Endometrial microvascular endothelial cells (primary cell): ENCODE results near the gene ZNF862. TPM values are rescaled to one million over a fixed set of nuclear protein-coding genes. Genes with fewer than 3 reads are reported as not detected.

Experiments
- in situ Hi-C: cut with HindIII; loops from 2 replicates; pipeline ENCODE4 v1.10.0; 2017; ENCODE audit warnings: low sequenced_read_pairs, low pct_unique_long_range_greater_than_20kb; ENCODE audit errors: inconsistent ontology term
- total RNA-seq: library from RNA; depleted of rRNA; stranded (reverse); fragments of >200 nt; gene quantifications from one replicate; pipeline ENCODE4 v1.2.3, GENCODE V29; 2015; ENCODE audit errors: inconsistent ontology term

The ZNF862 gene
- 11.1 TPM for total RNA-seq

DNA sequence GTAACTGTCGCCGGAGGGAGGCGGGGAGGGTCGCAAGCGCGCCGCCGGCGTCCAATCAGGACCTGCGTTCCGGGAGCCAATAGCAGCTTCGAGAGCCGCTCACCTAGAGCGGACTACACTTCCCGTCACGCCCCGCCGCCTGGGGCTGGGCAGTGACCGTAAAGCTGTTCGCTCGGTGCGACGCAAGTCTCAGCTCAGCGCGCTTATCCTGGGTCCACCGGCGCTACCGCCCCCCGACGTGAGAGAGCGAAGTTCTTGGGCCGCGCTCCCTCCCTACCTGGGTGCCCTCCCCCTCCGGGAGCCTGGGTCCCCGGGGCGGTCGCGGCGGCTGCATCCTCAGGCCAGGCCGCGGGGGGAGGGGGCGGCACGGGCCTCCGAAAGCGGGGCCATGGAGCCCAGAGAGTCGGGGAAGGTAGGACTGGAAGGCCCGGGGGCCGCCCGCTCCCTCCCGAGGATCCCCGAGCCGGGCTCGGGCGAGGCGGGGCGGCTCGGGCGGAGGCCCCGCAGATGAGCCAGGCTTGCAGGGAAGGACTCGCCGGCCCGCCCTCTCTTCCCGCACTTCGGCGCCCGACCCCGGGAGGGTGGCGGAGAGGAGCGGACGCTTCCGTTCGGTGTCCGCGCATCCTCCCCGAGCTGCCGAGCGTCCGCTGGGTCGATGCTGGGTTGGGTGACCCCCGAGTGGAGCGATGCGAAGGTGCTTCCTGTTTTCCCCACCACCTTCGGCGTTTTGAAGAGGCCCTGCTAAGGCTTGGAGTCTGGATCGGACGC, at the start of gene ZNF862:
ZNF862 (plus strand) TSS at position 152 of the 768 bp plus-strand sequence; CDS start at position 389, 237 bp downstream.
- in situ Hi-C loops: no loop called here

DNA sequence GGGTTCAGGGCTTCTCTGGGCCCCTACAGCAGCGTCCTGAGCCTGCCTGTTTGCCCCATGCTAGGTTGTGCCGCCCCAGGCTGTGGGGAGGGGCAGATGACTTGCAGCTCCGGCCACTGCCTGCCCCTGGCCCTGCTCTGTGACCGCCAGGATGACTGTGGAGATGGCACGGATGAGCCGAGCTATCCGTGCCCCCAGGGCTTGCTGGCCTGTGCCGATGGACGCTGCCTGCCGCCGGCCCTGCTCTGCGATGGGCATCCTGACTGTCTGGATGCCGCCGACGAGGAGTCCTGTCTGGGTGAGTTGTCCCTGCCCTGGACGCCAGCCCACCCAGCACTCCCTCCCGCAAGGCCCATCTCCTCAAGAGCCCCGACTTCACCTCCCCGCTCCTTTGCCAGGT, 49.1 kb upstream of the ZNF862 start:
- in situ Hi-C loops: no loop called here

DNA sequence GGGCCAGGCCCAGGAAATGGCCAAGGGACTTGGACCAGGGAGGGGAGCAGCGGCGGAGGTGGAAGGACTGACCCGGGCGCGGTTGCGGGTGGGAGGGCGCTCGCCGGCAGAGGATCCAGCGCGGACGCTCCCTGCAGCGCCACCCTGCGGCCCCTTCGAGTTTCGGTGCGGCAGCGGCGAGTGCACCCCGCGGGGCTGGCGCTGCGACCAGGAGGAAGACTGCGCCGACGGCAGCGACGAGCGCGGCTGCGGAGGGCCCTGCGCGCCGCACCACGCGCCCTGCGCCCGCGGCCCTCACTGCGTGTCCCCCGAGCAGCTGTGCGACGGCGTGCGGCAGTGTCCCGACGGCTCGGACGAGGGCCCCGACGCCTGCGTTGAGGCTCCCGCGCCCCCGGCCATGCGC, 48.0 kb upstream of the ZNF862 start:
- in situ Hi-C loops: no loop called here

DNA sequence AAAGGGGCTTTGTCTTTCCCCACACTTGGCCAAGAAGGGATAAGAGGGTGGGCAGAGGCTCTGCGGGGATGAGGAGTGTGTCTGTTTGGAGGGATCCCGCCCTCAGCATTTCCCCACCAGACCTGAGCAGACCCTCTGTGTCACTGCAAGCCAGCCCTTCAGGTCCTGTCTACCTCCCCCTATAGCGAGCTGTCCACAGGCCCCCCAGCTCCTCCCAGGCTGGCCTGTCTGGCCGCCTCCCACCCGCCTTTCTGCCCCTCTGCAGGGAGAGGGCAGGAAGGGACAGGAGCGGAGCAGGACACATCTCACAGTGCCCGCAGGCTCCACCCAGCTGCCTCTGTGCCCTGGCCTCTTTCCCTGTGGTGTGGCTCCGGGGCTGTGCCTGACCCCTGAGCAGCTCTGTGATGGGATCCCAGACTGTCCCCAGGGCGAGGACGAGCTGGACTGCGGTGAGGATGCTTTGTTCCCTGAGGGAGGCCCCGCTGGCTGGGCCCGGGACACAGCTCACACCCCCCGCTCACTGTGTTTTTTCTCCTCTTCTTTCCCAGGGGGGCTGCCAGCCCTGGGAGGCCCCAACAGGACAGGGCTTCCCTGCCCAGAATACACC, 47.3 kb upstream of the ZNF862 start:
- in situ Hi-C loops: no loop called here

DNA sequence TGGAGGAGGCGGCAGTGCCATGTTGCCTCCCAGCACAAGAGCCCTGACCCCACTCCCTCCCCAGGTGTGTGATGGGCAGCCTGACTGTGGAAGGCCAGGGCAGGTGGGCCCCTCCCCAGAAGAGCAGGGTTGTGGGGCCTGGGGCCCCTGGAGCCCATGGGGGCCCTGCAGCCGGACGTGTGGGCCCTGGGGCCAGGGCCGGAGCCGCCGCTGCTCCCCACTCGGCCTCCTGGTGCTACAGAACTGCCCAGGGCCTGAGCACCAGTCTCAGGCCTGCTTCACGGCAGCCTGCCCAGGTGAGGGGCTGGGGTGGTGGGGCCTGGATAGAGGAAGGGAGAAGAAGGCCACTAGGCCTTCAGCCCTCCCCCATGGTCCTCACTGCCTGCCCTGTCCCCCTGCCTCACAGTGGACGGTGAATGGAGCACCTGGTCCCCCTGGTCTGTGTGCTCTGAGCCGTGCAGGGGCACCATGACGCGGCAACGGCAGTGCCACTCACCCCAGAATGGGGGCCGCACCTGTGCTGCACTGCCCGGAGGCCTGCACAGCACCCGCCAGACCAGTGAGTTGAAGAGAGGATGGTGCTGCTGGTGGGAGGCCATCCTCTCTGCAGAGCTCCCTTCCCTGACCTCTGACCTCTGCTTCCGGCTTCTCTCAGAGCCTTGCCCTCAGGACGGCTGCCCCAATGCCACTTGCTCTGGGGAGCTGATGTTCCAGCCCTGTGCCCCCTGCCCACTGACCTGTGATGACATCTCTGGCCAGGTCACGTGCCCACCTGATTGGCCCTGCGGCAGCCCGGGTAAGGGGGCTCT, 46.6 kb upstream of the ZNF862 start:
- in situ Hi-C loops: no loop called here

DNA sequence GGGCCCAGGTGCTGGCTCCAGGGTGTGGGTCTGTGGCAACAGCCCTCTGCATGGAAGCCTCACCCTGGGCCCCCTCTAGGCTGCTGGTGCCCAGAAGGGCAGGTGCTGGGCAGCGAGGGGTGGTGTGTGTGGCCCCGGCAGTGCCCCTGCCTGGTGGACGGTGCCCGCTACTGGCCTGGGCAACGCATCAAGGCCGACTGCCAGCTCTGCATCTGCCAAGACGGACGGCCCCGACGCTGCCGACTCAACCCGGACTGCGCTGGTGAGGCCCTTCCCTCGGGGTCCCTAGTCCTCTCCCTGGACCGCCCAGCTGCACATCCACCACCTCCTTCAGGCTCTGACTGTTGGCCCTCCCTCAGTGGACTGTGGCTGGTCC, 46.0 kb upstream of the ZNF862 start:
- in situ Hi-C loops: no loop called here

DNA sequence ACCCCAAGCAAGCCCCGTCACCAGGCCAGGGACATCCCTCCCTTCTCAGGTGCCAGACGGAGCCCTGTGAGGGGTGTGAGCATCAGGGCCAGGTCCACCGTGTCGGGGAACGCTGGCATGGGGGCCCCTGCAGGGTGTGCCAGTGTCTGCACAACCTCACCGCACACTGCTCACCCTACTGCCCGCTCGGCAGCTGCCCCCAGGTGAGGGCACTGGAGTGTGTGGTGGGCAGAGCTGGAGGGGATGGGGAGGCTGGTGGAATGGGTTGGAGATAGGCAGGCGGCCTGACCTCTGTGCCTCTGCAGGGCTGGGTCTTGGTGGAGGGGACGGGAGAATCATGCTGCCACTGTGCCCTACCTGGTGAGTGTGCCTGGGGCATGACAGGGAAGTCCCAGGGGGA, 44.9 kb upstream of the ZNF862 start:
- in situ Hi-C loops: no loop called here

DNA sequence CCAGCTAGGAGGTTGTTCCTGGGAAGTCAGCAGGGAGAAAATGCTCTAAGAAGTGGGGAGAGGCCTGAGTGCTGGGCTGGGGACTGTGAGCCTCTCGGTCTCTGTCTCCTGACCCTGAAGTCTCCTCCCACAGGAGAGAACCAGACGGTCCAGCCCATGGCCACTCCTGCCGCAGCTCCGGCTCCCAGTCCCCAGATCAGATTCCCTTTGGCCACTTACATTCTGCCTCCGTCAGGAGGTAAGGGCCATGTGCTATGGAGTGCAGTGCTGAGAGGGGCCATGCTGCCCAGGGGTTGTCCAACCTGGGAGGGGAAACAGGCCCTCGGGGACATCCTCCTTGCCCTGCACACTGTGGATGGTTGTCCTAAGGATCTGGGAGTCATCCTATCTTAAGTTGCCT, 43.5 kb upstream of the ZNF862 start:
- in situ Hi-C loops: no loop called here

DNA sequence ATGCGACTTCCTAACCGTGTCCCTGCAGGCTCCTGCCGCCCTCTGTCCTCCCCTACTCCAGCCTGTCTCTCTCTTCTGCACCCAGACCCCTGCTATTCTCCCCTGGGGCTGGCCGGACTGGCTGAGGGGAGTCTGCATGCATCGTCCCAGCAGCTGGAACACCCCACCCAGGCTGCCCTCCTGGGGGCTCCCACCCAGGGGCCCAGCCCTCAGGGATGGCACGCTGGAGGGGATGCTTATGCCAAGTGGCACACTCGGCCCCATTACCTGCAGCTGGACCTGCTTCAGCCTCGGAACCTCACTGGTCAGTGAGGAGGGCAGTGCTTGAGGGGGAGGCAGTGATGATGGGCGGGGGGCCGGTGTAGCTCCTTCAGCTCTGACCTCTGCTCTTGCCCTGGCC, 43.0 kb upstream of the ZNF862 start:
- in situ Hi-C loops: no loop called here

DNA sequence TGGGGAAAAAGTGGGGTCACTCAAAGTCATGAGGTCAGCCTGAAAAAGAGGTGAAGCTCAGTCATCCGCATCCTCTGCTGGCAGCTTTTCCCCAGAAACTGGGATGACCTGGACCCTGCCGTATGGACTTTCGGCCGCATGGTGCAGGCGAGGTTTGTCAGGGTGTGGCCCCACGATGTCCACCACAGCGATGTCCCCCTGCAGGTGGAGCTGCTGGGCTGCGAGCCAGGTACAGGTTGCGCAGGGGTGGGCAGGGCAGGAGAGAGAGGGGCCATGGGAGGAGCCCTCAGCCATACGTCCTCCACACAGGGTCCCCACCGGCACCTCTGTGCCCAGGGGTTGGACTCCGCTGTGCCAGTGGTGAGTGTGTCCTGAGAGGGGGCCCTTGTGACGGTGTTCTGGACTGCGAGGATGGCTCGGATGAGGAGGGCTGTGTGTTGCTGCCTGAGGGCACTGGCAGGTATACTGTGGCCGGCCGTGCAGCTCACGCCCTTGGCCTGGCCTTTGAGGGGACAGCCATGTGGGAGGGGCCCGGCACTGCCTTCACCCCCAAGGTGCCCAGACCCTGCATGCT, 41.8 kb upstream of the ZNF862 start:
- in situ Hi-C loops: no loop called here

DNA sequence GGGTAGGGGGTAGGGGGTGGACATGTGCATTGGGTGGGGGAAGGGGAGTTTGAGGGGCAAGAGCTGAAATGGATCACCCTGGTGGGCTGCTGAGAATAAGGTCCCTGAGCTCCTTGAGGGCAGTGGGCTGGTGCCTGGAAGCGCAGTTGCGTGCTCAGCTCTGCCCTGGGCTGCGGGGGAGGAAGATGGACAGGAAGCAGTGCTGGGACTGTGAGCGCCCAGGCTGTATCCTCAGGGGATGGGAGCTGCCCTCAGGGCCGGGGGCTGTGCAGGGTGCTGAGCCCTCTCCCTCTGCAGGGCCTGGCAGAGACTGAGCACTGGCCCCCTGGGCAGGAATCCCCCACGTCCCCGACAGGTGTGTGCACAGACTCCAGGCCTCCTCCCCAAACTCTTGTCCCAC, 40.4 kb upstream of the ZNF862 start:
- in situ Hi-C loops: no loop called here

DNA sequence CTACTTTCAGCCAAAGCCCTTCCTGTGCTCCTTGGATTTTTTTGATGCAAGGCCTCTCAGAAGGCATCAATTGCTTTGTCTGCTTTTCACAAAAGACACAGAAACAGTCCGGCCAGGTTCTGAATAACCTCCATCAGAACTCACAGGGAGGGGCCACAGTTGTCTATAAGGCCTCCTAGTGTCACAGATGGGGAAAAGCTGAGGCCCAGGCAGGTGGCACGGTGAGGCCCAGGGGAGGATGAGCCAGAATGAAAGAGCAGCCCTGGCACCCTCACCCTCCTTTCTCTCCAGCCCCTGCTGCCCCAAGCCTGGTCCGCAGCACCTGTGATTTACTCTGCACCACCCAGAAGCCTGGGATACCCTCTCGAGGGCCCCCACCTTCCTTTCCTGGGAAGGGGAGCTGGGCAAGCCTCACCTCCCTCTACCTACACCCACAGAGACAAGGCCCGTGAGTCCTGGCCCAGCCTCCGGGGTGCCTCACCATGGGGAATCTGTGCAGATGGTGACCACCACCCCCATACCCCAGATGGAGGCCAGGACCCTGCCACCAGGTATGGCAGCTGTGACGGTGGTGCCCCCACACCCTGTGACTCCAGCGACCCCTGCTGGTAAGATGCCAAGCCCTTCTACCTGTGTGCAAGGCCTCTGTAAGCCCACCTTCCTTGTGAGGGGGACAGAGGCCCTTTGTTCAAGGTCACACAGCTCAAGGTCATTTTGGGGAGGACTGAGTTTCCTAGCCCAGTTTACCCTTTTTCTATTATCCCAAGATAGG, 38.6 kb upstream of the ZNF862 start:
- in situ Hi-C loops: no loop called here

DNA sequence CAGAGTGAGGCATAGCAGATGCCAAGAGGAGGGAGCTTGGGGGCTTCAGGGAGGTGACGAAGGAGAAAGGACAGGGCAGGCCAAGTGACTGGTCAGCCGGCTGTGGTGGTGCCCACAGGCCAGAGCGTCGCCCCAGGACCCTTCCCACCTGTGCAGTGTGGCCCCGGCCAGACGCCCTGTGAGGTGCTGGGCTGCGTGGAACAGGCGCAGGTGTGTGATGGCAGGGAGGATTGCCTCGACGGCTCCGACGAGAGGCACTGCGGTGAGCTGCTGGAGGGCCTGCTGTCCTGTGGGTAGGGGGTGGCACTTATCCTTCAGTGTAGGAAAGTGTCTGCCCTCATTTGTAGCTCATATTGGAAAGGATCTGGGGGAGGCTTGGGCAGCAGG, 38.0 kb upstream of the ZNF862 start:
- in situ Hi-C loops: no loop called here

DNA sequence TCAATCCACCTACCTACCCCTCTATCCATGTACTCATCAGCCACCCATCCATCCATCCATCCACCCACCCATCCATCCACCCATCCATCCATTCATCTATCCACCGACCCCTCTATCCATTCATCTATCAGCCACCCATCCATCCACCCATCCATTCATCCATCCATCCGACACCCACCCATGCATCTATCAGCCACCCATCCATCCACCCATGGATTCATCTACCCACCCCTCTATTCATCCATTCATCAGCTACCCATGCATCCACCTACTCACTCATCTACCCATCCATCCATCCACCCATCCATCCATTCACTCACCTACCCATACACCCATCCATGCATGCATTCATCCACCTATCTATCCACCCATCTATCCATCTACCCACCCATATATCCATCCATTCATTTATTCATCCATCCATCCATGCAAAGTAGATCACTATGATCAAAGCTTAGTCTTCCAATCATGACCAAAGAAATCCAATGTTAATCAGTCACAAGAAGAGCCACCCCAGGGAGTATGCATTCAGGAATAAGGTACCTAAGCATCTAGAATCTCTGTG, 37.1 kb upstream of the ZNF862 start:
- in situ Hi-C loops: no loop called here

DNA sequence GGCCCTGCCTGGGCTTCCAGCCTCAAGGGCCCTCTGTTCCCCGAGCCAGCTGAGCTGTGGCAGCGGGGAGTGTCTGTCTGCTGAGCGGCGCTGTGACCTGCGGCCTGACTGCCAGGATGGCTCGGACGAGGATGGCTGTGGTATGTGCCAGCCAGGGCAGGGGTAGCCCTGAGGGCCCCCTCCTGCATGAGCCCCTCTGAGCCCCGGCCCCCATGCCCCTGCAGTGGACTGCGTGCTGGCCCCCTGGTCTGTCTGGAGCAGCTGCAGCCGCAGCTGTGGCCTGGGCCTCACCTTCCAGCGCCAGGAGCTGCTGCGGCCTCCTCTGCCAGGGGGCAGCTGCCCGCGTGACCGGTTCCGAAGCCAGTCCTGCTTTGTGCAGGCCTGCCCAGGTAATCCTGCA, 36.4 kb upstream of the ZNF862 start:
- in situ Hi-C loops: no loop called here

DNA sequence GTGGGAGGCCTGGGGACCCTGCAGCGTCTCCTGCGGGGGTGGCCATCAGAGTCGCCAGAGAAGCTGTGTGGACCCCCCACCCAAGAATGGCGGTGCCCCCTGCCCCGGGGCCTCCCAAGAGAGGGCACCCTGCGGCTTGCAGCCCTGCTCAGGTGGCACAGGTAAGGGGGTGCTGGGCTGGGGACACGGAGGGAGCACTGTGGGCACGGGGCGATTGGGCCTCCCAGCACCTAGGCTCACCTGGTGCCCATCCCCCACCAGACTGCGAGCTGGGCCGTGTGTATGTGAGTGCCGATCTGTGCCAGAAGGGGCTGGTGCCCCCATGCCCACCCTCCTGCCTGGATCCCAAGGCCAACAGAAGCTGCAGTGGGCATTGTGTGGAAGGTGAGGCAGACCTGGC, 35.2 kb upstream of the ZNF862 start:
- in situ Hi-C loops: no loop called here

DNA sequence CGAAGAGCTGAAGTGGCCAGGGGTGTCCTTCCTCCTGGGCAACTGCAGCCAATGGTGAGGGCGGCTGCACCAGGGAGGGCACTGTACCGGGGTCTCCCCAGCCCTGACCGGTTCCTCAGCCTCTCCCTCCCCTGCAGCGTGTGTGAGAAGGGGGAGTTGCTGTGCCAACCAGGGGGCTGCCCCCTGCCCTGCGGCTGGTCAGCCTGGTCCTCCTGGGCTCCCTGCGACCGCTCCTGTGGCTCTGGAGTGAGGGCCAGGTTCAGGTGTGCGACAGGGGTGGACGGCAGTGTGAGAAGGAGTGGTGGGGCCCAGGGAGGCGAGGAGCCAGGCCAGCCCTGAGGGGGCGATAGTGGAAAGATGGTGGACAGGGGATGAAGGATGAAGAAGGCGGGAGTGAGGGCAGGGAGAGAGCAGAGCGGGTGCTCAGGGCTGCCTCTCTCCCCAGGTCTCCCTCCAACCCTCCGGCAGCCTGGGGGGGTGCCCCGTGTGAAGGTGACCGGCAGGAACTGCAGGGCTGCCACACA, 34.6 kb upstream of the ZNF862 start:
- in situ Hi-C loops: no loop called here

DNA sequence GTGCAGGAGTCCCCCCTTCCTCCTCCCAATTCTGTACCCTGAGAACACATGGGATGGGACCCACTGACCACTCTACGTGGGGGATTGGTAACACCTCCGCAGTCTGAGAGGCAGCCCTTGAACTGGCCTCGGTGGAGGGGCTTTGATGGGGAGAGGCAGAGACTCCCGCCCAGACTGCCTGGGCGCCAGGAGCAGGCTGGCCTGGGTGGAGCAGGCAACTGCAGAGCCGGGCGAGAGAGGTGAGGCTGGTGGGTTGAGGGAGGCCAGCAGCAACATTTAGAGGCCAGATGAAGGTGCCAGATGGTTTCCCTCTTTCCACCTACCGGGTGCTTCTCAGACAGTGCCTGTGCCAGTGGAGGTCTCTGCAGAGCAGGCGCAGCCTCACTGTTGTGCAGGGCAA, 34.1 kb upstream of the ZNF862 start:
- in situ Hi-C loops: no loop called here
